Fibroblast of skin of scalp (primary cell): ENCODE data around the gene ACR.

Source experiments
- DNase-seq: peaks from one replicate; pipeline ENCODE4 v3.0.0-alpha.2; 2013

The ACR gene

GRCh38 chr22:50717709-50718351 lies 20.2 kb upstream of the ACR start:
- DNase-seq = no peak

DNA sequence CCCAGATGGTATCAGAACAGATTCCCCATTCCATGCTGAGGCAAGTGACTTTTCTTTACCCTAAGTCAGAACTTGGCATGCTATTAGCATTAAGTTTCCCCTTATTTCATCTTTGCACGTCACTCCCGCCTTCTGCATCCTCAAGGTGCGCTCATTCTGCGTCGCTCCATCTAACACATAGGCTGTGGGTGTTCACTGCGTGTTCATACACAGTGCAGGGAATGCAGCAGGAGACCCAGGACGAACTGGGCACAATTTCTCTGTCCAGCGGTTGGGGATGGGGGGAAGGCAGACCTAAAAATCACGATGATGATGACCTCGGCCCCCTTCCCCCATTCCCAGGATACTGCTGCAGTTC lies 19.7 kb upstream of the ACR start:
- no peak for DNase-seq

- DNase-seq = no peak
These were observed 18.1 kb upstream of the ACR start for GRCh38 chr22:50719814-50720300.

- DNase-seq = no peak
These were observed 17.4 kb upstream of the ACR start for GRCh38 chr22:50720301-50721256.

GRCh38 chr22:50721257-50721844 lies 16.7 kb upstream of the ACR start:
- DNase-seq = no peak

- DNase-seq = no peak
These were observed 15.8 kb upstream of the ACR start for GRCh38 chr22:50722048-50722701.

DNA sequence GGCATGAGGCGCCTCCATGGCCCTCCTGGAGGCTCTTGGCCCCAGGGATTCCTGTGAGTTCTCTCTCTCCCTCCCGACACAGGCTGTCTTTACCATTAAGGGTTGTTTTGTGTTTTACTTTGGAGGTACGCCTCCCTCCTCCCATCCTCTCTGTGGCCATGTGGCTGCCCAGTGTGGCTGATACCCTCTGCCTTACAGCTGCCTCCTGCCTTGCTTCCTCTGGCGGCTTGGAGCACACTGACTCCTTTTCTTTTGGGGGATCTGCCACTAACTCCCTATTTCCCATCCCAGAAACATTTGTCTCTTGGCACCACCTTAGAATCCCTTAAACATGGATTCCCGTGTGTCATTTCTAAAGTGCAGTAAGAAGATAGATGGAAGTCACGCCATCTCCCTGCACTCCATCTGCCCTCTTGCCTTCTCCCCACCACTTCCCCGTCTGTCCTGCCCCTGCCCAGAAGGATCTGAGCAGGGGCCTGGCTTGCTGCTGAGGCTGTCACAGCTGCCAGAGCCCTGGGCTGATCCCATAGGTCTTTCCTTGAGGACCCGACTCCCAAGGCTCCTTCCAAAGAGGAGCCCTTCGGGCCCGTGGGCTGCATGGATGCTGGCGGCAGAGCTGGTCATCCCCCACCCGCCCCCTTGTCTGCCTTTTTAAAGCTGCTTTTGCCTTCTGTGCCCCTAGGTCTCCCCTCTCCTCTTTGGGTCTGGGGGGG lies 15.1 kb upstream of the ACR start:
- DNase-seq = no peak

- no peak for DNase-seq
These were observed 14.0 kb upstream of the ACR start for GRCh38 chr22:50723991-50724390.

DNA sequence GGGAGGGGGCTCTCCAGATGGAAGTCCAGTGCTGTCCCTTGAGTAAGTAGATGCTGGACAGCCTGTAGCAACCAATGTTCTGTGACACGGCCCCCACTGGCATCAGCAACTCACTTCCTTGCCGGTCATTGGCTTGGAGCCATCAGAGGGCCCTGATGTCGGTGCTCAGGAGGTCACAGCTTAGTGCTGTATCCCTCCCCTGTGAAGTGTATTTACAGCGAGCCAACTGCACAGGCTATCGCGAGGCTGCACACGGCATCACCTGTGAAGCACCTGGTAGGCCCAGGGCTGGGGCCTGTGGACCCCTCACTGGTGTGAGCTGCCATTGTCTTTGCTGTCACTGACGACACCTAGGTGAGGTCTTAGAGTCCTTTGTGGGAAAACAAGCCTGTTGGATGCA lies 13.4 kb upstream of the ACR start:
- no peak for DNase-seq

- DNase-seq = no peak
These were observed 12.4 kb upstream of the ACR start for GRCh38 chr22:50725597-50725996.

- DNase-seq = no peak
These were observed 11.2 kb upstream of the ACR start for GRCh38 chr22:50726643-50727340.

DNA sequence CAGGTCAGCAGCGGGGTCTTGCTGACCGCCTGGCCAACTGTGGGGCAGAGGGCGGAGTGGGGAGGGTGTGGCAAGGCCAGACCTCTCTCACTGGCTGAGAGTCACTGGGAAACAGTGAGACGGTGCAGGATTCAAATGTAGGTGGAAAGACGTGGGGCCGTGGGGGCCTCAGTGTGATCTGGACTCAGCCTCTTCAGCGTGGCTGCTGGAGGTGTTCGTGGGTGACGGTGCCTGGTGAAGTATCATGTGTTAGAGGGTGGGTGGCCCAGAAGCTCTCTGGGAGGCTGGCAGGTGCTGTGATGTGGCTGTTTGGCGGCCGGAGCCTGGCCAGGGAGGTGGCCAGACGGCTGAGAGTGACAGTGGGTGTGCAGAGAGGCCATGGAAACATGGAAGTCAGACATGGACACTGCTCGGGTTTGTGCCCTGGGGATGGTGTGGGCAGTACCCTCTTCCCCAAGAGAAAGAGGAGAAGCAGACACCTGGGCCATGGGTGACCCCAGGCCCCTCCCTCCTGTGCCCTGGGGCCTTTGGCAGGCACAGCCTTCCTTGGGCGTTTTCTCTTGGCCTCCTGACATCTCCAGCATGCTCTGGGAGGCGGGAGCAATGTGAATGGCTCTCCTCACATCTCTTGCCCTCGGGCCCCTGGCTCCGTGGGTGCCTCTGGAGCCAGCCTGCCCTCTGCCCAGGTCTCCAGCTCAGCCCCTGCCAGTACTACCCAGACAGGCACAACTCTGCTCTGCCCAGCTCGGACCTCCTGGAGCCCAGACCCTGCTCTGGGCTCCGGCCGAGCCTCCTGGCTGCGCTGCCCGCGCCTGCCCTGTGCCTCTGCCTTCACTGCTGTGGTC lies 10.1 kb upstream of the ACR start:
- no peak for DNase-seq

DNA sequence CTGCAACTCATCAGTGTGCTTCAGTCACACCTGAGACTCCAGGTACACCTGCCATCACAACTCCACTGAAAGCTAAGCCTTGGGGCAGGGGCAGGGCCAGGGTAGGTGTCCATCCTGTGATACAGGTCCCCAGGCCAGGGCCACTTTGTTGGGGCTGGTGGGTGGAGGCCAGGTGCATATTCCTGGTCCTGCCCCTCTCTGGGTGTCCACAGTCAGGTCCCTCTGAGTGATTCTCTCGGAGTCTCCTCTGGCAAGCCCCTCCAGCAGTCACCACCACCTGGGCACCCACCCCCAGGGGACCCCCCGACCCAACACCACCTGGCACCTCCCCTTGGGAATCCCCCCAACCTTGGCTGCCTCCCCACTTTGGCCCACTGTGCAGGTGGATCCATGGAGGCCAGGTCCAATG lies 9.5 kb upstream of the ACR start:
- no peak for DNase-seq

DNA sequence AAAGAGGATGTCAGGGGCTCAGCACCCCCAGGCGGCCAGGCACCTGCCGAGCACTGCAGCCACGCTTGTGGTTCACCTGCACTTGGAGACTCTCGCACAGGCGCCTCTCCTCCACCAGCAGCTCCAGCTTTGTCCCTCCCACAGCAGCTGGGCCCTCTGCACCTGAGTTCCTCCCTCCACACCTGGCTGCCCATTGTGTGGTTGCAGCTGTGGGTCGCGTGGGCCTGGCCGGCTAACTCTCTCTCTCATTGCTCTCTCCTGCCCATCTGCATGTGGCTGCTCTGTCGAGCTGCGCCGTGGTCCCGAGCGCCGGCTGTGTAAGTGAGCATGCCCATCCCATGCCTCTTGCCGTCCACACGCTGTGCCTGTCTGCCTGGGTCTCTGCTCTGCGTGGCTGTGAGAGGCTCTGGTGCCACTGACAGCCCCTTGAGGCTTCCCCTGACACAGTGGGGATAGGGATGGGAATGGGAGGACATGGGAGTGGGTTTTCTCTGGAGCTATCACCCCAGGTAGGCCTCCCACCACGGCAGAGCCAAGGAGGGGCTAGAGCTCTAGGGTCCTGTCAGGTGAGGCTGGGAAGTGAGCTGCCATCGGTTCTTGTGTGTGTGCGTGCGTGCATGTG lies 8.5 kb upstream of the ACR start:
- DNase-seq = no peak

DNA sequence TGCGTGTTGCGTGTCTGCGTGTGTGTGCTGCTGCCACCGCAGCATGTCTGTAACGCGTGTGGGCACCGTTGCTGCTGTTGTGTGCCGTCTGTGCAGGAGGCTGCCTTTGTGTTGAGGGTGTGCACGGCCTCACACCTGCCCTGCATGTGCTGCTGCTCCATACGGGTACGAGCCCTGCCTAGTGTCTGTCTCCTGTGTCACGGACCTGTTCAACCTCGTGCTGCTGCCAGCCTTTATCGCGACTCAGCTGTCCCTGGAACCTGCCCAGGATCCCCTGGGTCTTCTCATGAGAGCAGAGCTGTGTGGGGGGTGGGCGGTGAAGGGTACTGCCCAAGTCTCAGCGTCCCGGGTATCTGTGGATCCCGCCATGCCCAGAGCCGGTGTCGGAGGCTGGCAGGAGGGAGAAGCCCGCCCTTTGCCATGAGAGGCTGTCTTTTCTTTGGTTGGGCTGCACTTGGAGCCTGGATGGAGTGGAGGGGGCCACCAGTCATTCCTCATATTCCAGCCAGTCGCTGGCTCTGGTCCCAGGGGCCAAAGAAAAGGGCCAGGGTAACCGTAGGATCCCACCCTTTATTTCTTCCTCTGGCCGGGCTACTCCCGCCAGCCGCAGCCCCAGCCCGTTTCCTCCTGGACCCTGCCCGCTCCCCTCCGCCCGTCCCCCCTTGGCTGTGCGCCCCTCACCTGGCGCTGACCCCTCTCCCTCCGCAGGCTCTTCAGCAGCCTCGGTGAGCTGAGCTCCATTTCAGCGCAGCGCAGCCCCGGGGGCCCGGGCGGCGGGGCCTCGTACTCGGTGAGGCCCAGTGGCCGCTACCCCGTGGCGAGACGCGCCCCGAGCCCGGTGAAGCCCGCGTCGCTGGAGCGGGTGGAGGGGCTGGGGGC lies 7.8 kb upstream of the ACR start:
- no peak for DNase-seq

- DNase-seq = peak; percentile 6
These were observed 6.9 kb upstream of the ACR start for GRCh38 chr22:50730941-50731661.

GRCh38 chr22:50731811-50732624 lies 6.0 kb upstream of the ACR start:
- peak; percentile 34 for DNase-seq

GRCh38 chr22:50732681-50733080 lies 5.3 kb upstream of the ACR start:
- no peak for DNase-seq
